HT-29 (cell line): ENCODE data around the gene SLC8A1. TPM values are rescaled to one million over a fixed set of nuclear protein-coding genes. Genes with fewer than 3 reads are reported as not detected.
"Not testable (repeated sequence)": the region's sequence is repeated elsewhere in the genome, so short reads cannot be mapped to it uniquely, and the experiment has no call there.

Source experiments
- DNase-seq: peaks from one replicate; pipeline ENCODE4 v3.0.0-alpha.2; 2015; ENCODE audit warnings: low spot score
- total RNA-seq: library from RNA; depleted of rRNA; stranded (reverse); fragments of >200 nt; shearing (Covaris generic); gene quantifications from 2 replicates; pipeline ENCODE4 v1.2.3, GENCODE V29; 2014

SLC8A1 gene
- total RNA-seq, 1 experiment from 2014 or later, result 0.10 TPM

DNA sequence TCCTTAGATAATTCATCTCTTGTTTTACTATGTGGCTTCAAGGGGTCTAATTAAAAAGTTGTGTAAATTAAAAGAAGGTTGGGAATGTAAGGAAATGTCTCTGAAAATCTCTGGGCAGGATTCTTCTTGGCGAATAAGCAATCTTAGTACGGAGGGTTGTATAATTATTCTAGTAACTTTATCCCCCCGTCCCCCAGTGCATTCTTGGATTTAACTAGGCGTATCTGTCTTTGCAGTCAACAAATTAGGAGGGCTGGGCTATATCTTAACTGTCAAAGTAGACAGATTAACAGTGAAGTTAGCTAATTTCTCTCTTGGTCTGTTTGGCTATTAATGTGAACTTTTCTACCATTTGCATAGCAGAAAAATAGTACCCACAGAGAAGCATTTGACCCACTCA is 343.0 kb downstream of the SLC8A1 start:
- no peak for DNase-seq

DNA sequence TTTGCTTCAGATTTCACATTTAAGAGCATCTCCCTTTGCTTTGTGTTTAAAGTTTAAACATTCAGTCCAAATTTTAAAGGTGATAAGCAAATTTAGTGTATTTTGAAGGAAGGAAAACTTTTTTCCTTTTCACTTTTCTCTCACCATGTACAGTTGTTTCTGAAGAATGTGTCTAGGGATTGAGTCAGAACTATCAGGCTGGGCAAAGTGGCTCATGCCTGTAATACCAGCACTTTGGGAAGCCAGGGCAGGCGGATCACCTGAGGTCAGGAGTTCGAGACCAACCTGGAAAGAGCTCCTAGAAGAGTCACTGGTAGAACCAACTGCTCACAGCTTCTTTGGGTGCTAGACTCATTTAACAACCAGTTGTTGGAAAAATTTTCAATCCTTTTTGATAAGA is 345.8 kb downstream of the SLC8A1 start:
- DNase-seq, result no peak

DNA sequence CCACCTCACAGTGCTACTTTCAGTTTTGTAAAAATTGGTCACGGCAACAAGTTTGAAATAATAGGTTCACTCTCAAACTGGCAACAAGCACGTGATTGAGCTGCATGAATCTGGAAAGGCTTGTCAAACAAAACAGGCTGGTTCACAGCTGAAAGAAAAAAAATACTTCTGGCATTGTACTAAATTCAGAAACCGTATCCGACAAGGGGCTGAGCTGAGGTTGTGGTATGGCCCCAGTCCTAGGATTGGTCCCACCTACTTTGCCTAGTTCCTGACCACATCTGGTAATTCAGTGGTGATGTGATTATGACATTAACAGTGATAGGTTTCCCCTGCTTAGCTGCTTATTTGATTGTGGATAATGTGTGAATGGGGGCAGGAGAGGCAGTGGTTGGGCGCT is 346.3 kb downstream of the SLC8A1 start:
- no peak for DNase-seq

DNA sequence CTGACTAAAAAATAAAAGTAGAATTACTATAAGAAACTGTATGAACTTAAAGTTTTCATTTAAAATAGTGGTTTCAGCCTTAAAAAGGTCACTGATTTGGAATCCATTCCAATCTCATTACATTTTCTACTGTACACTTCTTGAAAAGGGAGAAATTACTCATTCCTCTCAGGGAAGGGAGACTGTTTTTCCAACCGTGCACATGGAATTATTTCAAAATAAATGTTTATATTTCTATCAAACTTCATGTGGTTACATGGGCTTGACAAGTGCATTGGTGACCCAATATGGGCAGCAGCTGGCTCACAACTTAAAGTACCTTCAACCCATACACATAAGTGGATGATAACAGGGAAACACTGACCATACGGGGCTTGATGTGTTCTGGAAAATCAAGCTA is 348.3 kb downstream of the SLC8A1 start:
- DNase-seq, result no peak

DNA sequence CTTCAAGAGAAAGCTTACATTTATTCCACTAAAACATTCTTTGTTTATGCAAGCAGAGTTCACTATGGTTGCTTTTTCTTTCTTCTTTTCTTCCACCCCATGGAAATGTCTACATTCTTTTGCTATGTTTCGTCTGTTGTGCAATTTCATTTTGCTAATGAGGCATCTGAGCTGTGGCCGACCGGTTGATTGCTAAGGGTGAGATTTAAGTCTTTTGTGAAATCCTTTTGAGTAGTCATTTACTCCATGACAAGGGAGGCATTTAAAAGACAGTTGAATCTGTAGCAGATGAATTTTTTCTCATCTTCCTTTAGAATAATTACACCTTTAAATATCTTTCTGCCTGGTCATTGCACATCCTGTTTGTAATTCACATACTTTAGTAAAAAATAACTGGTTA is 348.7 kb downstream of the SLC8A1 start:
- DNase-seq, result no peak

DNA sequence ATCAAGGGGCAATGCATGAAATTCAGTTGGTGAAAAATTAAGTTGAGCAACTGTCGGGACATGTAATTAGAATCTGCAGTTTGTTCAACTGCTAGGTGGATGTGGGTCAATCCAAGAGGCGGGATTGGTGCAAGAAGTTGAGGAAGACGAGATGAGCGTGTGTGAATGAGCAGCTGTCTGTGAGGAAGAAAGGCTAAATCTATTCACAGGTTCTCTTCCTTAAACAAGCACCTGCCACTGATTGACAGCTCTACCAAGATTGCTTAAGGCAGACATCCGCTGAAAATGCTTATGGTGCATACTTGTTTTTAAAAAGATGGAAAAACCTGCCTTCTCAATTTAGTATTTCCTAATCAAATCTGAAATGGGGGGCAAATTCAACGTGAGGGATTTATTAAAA is 349.4 kb downstream of the SLC8A1 start:
- no peak for DNase-seq

DNA sequence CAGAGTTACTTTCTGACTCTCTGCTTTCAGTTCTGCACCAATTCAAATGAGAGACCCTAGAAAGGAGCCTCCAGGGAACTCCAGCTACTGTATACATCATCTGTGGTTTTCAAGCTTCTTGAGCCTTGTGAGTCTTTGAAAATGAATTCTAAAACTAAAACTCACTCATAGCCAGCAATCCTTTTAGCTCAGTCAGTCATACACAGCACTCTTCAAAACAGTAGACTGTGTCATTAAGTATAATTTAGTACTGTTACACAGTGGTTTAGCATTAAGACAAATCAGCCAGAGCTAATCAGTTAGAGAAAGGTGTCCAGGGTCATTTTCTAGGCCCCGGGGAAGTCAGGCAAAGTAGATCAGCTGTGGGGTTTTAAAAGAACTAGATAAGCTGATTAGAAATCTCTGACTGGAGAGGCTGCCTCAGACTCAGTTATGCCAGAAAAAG is 350.7 kb downstream of the SLC8A1 start:
- DNase-seq, result no peak

DNA sequence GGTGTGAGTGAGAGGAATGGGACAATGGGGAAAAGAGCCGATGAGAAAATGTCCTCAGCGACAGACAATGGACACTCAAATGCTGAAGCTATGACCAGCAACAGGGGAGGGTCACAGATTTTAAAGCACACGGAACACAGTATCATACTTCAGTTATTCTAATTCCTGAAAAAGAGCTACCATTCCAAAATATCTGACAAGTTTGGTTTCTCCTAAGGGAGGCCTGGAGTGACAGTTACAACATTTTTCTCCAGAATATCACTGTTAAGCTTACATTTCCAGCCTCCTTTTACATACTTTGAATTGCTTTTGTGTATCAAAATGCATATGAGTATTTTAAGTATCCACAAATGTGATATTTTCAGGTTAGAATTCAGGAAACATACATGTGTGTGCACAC is 351.2 kb downstream of the SLC8A1 start:
- no peak for DNase-seq

DNA sequence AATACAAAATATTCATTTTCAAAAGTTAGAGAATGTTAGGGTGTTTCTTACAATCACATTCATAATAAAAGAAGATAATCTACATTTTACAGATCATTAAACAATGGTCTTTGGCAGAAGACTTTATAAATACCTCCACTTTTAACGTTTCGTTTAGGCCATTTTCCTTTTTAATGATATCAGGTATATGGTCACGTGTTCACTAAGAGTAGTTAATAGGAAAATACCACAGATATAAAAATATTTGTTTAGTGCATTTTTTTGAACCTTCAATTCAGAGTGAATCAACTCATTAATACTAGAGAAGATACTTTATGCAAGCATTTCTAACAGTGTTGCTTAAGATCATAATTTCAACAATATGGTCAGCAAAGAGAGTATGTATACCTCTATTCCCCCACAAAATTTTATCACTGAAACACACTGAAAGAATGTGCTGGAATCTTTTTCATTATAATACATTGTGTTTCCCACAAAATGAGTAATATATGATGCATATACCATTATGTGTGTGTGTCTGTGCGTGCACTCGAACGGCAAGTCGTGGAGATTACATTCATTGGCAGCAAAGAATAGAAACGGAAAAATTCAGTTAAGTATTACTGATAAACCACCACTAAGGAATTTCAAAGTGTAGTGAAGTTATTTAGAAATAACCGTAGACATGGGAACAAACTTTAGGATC is 353.0 kb downstream of the SLC8A1 start:
- DNase-seq, result no peak

DNA sequence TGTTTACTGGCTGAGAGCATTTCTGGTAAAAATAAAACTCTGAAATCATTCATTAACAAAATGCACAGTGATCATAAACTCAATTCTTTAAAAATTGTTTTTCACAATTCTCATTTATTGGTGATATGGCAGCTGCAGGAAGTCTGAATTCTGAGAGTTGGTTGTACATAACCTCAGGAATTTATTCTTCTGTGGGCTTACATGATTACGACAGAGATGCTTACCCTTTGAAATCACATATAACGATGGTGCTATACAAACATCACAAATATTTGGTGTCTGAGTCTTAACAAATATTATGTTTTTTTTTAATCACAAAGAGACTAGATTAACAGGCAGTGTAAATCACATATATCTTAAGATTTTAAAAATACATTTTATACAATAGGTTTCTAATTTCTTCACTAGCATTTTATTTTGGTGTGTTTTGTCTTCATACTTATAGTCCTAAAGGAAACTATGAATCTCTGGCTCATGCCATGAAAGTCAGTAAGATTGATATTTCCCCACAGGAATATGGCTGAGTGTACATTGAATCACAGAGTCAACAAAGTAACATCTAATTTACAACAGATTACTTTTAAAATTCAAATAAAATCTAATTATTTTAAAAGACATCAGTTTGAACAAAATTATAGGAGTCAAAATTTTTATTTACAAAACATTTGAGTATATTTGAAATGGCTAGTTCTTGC is 354.1 kb downstream of the SLC8A1 start:
- DNase-seq, result no peak

DNA sequence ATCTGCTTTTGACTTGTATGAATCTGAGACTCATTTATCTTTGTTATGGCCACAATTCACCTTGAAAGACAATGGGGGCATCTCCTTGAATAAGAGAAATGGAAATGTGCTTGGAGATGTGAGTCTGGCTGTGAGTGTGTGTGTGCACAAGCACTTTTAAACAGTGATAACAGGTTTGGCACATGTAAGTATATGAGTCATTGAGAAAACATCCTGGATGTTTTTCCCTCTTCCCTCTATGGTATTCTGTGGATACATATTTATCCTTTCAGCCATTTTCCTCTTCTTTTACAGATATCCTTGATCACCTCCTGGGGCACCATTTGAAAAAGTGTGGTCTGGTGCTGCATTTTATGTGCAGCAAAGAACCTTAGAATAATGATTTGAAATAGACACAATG is 355.5 kb downstream of the SLC8A1 start:
- DNase-seq, result peak; percentile 33

DNA sequence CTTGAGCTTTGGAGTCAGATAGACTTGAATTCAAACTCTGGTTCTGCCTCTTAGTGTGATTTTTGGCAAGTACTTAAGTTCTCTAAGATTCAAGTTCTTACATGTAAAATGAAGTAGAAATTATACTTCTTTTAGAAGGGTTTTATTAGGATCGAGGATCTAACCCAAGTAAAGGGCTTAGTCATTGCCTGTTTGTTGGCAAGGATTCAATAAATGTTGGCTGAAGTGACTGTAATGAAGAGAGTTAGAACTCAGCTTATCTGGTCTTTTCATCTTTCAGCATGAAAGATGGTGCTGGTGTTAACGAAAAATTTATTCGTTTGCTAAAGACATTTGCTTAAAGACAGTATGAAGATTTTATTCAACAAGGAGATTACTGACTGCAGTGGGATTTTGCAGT is 356.9 kb downstream of the SLC8A1 start:
- DNase-seq, result peak; percentile 74

DNA sequence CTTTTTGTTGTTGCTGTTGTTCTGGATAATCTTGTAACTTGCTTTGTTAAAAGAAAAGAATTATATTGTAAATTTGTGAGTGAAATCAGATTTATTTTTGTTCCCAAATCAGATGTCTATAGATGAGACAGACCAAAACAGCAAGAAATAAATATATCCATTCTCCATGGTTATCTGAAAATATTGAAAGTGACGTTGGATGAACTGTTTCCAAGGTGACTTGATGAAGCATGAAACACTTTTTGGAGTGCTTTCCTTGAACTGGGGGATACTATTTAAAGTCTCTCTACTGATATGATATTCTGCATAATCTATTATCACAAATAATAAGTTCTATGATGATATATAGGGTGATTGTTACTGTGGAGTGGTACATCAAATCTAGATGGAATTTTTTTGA is 357.4 kb downstream of the SLC8A1 start:
- no peak for DNase-seq

DNA sequence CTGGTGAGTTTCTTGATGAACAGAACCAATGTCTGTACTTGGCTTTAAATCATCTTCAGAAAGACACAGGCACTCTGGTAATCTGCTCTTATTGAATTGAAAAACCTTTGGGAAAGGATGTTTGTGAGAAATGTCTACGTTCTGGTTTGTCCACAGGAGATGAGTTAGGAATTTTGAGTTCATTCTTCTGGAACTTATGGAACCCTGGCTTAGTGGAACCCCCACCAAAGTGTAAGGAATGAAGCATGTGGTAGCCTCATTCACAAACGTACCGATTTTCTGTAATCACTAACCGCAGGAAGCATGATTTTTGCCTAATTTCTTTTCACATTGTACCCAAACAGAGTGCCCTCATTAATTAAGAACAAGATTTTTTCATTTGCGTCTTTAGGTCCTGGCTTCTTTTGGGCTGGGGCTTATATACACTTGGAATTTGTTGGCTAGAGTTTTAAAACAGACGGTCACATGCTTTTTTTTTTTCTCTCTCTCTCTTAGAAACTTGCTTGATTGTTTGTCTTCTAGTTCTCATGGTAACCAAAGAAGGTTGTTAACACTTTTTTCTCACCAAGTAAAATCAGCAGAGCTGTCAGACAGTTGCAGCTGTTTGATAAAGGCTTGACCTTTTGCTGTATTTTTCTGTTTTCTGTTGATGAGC is 358.7 kb downstream of the SLC8A1 start:
- no peak for DNase-seq

DNA sequence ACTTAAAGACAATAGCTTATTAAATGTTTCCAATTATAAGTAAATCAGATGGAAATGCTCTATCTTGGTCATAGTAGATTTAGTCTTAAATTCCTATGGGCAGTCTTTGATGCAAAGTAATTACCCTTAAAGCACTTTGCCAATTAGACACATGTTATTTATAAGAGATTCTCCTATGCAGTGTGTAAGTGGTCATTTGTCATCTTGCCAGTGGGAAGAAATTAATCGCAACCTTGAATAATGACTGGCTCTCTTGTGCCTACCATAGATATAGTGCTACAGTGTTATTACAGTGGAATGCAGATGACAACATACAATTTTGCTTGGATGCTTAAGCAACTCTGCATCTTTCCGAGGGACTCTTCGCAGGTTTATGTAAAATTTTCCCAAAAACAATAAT is 361.8 kb downstream of the SLC8A1 start:
- DNase-seq, result no peak

DNA sequence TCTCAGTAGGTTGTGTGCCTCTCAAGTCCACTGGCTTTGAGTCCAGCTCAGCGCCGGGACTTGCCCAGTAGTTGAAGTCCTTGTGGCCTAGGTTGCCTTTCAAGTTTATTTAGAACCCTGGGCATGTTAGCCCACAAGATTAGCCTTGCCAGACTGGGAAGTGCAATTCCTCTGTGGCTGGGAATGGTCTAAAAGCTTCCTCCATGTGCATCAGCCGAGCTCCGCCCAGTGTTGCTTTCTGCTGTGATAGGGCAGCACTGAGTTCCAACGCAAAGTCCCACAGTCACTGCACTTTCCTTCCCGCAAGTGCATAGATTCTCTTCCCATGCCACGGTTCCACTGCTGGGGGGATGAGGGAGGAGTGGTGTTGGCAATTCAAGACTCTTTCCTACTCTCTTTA is 364.0 kb downstream of the SLC8A1 start:
- no peak for DNase-seq

DNA sequence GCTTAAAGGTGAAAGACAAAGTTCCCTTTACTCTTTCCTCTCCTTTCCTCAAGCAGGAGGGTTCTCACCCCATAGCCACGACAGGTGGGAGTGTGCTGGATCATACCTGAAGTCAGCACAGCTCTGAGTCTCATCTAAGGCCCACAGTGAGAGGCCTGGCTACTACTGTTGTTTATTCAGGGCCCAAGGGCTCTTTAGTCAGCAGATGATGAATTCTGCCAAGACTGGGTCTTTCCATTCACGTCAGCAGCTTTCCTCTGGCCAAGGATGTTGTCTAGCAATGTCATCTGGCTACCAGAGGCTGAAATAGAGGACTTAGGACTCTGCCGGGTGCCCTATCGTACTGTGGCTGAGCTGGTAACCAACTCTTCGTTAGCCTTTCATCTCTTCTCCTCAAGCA is 364.5 kb downstream of the SLC8A1 start:
- DNase-seq, result no peak

DNA sequence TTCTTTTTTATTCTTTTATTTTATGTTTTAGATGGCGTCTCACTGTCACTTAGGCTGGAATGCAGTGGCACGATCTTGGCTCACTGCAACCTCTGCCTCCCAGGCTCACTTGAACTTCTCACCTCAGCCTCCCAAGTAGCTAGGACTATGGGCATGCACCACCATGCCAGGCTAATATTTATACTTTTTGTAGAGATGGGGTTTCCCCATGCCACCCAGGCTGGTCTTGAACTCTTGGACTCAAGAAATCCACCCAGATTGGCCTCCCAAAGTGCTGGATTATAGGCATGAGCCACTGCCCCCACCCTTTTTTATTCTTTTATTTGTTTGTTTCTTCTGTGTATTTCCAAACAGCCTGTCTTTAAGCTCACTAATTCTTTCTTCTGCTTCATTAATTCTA is 366.1 kb downstream of the SLC8A1 start:
- no peak for DNase-seq

DNA sequence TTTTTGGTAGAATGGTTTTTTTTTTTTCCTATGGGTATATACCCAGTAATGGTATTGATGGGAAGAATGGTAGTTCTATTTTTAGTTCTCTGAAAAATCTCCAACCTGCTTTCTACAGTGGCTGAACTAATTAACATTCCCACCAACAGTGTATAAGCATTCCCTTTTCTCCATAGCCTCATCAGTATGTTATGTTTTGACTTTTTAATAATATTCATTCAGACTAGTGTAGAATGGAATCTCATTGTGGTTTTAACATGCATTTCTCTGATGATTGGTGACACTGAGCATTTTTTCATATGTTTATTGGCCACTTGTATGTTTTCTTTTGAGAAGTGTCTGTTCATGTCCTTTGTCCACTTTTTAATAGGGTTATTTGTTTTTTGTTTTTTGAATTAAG is 378.6 kb downstream of the SLC8A1 start:
- DNase-seq, result not testable (repeated sequence)

DNA sequence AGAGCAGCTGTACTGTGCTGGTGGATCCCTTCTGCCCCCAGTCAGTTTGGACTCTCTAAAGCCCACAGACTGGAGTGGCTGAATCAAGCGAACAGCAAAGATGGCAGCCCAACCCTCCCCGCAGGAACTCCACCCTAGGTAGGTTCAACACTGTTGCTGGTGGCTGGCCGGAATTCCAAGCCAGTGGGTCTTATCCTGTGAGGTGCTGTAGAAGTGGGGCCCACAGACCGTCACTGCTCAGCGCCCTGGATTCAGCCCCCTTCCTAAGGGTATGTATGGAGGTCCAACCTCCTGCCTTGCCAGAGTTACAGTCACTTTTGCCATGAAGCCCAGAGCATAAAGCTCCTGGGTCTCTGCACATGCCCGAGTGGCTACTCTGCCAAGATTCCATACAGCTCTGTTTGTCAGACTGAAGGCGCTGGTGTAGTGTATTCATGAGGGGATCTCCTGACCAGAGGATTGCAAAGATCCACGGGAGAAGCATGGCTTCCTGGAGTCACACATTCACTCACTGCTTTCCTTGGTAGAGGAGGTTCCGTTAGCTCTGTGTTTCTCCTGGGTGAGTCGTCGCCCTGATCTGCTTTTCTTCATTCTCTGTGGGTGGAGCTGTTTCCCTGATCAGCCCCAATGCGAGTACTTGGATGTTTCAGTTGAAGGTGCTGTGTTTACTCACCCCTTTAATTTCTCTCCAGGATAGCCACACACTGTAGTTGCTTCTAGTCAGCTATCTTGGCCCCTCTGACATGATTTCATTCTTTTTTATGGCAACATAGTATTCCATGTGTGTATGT is 379.3 kb downstream of the SLC8A1 start:
- DNase-seq, result no peak

DNA sequence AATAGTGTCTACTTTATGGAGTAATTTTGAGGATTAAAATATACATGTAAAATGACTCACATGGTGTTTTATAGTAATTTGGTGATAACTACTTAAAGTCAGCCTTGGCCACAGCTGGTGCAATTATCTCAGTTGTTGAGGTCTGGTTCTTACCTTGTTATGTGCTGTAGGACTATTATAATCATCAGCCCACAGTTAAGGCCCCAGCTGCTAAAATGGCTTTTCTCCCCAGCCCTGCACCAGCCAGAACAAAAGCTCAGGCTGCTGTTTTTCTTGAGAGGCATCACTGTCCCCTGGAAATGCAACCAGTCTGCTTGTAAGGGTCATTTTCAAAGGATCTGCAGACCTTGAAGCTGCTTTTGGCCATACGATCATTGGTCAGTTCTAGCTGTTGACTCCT is 389.5 kb downstream of the SLC8A1 start:
- no peak for DNase-seq

DNA sequence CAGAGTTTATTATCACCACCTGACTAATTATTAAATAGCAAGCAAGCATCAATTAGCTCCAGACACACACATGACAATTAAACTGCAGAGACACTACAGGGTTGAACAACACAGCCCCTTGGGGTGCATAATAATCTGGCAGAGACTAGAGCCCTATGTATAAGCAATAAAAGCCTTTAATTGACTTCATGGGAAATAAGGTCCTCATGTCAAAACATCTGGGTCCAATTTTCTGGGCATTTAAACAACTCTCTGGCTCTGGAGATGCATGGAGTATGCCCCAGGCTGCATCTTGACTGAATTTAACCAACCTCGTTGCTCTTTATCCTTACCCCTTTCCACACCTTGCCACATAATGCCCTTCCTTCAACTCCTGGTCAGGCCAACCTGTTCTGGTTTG is 402.1 kb downstream of the SLC8A1 start:
- no peak for DNase-seq
